ENCODE measurements around the gene ASCC2. TPM values are rescaled to one million over a fixed set of nuclear protein-coding genes. Genes with fewer than 3 reads are reported as not detected.

The ASCC2 gene
- total and polyA plus RNA-seq, 12 donors = 44.8 to 153 (median 74.7) TPM

DNA sequence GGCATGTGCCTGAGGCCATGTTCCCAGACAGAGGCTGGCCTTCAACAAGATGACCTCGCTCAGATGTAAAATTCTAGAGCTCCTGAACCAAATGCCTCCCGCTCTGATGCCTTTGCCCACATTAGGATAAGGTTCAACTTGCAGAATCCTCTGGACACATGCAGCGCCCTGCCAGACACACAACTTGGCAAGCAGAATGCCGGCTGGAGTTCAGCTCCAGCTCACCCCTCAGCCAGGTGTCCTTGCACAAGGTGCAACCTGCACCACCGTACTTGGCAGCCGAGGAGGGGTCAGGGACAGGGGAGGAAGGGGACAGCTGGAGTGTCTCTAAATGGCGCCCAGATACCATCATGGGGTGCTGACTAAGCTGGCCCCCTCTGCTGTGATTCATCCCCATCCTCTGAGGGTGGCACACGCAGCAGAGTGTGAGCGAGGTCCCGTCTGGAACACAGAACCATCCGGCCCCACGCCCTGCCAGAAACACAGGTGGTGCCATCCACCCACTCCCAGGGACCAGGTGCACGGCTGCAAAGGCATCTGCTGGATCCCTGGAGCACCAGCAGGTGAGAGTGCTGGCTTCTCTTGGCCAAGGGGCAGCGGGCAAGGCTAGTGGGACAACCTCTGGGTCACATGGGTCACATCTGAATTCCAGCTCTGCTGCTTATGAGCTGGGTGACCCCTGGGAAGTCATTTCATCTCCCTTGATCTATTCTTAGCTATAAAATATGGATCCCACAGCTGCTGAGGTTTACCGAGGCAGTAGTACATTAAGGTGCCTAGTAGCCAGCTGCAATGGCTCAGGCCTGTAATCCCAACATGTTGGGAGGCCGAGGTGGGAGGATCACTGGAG lies 84.0 kb downstream of the ASCC2 start:
- no peaks in the 10 kb centered on the region for H3K4me1 ChIP-seq (replicated peaks in 1 of 2)
- no peaks in the 10 kb centered on the region for H3K27me3 ChIP-seq
- H3K36me3 ChIP-seq (replicated peaks in 1 of 2) = no peaks in the 10 kb centered on the region
- no peak overlapping the region for H3K4me3 ChIP-seq
- H3K27ac ChIP-seq = no peak overlapping the region
- H3K9me3 ChIP-seq (replicated peaks in 1 of 3) = no peaks in the 10 kb centered on the region
- WGBS, 4 donors = 69 to 90% (median 82%) methylated on average over 4 to 16 of the region's 16 CpGs
- intact Hi-C loops (cut with DNase I) = no loop called here
- DNase-seq = no peak
- TF ChIP-seq, protein P1, sequence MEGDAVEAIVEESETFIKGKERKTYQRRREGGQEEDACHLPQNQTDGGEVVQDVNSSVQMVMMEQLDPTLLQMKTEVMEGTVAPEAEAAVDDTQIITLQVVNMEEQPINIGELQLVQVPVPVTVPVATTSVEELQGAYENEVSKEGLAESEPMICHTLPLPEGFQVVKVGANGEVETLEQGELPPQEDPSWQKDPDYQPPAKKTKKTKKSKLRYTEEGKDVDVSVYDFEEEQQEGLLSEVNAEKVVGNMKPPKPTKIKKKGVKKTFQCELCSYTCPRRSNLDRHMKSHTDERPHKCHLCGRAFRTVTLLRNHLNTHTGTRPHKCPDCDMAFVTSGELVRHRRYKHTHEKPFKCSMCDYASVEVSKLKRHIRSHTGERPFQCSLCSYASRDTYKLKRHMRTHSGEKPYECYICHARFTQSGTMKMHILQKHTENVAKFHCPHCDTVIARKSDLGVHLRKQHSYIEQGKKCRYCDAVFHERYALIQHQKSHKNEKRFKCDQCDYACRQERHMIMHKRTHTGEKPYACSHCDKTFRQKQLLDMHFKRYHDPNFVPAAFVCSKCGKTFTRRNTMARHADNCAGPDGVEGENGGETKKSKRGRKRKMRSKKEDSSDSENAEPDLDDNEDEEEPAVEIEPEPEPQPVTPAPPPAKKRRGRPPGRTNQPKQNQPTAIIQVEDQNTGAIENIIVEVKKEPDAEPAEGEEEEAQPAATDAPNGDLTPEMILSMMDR (IDR thresholded peaks at IDR 0.05) = no peak
- TF ChIP-seq POLR2A (IDR thresholded peaks at IDR 0.05) = no peak

DNA sequence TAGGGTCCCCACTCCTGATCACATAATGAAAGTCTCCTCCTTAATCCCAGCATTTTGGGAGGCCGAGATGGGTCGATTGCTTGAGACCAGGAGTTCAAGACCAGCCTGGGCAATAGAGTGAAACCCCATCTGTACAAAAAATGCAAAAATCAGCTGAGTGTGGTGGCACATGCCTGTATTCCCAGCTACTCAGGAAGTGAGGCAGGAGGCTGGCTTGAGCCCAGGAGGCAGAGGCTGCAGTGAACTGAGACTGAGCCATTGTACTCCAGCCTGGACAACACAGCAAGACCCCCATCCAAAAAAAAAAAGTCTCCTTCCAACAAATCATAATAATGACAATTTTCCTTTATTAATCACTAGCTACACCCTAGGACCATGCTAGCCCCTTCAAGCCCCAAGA lies 86.4 kb downstream of the ASCC2 start:
- no peak for DNase-seq
- intact Hi-C loops (cut with DNase I) = no loop called here
- WGBS, 4 donors = 86 to 100% (median 93%) methylated on average over 2 of the region's 2 CpGs
- peaks cover 0 to 9% of the 10 kb centered on the region in 2 donors for H3K36me3 ChIP-seq (replicated peaks in 1 of 2)
- no peaks in the 10 kb centered on the region for H3K27me3 ChIP-seq
- no peak overlapping the region for H3K4me3 ChIP-seq
- no peaks in the 10 kb centered on the region for H3K9me3 ChIP-seq (replicated peaks in 1 of 3)
- no peak for TF ChIP-seq POLR2A (IDR thresholded peaks at IDR 0.05)
- TF ChIP-seq, protein P1 (IDR thresholded peaks at IDR 0.05) = no peak
- no peaks in the 10 kb centered on the region for H3K4me1 ChIP-seq (replicated peaks in 1 of 2)
- peak overlapping the region in 1 of 5 donors; percentile 20 for H3K27ac ChIP-seq

DNA sequence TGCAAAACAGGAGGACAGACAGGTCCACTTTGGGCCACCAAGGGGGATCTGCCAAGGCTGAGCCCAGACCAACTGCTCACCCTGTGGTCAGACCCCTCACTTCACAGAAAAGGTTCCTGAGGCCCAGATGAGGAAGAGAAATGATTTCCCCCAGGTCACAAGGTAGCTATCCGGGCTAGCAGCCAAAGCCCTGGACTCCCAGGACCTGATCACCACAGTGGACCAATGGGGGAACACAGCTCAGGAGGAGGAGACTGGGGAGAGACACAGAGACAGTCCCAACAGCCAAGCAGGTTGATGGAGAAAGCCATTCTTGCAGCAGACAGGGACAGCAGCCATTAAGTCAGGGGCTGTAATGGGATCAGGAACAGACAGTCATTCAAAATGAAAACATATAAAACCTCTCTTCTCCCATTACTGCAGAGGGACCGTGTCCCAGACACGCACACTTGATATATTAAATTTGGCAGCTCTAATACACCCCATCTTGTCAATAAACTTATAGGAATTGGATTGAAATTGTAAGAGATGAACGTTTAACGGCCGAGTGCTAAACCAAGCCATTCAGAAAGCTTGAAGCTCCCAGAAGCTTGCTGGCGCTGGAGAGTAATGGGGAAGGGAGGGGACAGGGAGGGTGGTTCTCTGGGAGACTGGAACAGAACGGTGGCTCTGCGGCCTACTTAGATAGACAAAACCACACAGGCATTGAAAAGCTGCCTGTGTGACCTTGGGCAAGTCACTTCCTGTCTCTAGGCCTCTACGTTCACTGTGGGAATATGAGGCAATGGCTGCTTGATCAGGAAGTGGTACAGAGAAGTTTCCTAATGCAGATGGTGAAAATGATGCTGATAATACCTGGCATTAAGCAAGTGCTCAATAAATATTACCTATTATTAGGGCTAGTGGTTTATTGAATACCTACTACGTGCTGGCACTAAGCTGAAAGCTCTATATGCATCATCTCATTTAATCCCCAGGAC lies 87.2 kb downstream of the ASCC2 start:
- TF ChIP-seq POLR2A (IDR thresholded peaks at IDR 0.05) = no peak
- TF ChIP-seq, protein P1 (IDR thresholded peaks at IDR 0.05) = no peak
- DNase-seq = peak in 4 of 7 donors; percentile 45 to 59 (median 52)
- Histone ChIP-seq H3K27ac (peak overlapping the region in 1 of 5 donors; percentile 20), H3K4me3 (no peak overlapping the region), H3K9me3 (replicated peaks in 1 of 3) (no peaks in the 10 kb centered on the region), H3K36me3 (replicated peaks in 1 of 2) (peaks cover 0 to 9% of the 10 kb centered on the region in 2 donors), H3K4me1 (replicated peaks in 1 of 2) (no peaks in the 10 kb centered on the region), H3K27me3 (no peaks in the 10 kb centered on the region)
- intact Hi-C loops (cut with DNase I) = no loop called here
- 60 to 77% (median 63%) methylated on average over 10 to 11 of the region's 11 CpGs for WGBS, 4 donors

DNA sequence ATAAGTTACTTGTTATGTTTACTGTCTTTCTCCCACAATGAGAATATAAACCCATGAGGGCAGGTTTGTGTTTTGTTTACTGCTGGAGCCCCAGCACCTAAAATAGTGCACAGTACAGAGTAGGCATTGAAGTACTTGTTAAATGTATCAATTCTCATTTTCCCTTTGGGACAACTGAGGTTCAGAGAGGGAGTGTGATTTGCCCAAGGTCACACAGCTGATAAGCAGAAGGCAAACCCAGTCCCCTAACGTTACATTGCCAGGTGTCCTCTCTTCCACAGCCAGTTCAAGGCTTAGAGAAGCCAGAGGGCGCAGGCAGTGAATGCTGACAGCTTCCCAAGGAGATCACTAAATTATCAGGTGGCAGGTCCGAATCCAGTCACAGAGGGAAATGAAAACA lies 88.0 kb downstream of the ASCC2 start:
- DNase-seq = no peak
- intact Hi-C loops (cut with DNase I) = no loop called here
- no peaks in the 10 kb centered on the region for H3K9me3 ChIP-seq (replicated peaks in 1 of 3)
- peaks cover 0 to 18% of the 10 kb centered on the region in 2 donors for H3K36me3 ChIP-seq (replicated peaks in 1 of 2)
- no peaks in the 10 kb centered on the region for H3K4me1 ChIP-seq (replicated peaks in 1 of 2)
- no peak overlapping the region for H3K27ac ChIP-seq
- TF ChIP-seq, protein P1 (IDR thresholded peaks at IDR 0.05) = no peak
- TF ChIP-seq POLR2A (IDR thresholded peaks at IDR 0.05) = no peak
- H3K27me3 ChIP-seq = no peaks in the 10 kb centered on the region
- WGBS, 4 donors = 56 to 73% (median 70%) methylated on average over 3 of the region's 3 CpGs
- H3K4me3 ChIP-seq = no peak overlapping the region
